ENCODE data around the gene STARD3.
"Not testable (repeated sequence)": the region's sequence is repeated elsewhere in the genome, so short reads cannot be mapped to it uniquely, and the experiment has no call there.

Gene STARD3

GRCh38 chr17:39636927-39637736 is at the start of gene STARD3:
TSS of gene STARD3 (plus strand) at chr17:39637144. CDS start at chr17:39653532, 16,388 bp downstream.
- peak; percentile 65 to 88 for DNase-seq (ENCODE audit: extremely low read depth in 1 of 2, low read depth in 1 of 2)

- DNase-seq (ENCODE audit: extremely low read depth in 1 of 2, low read depth in 1 of 2), result not testable (repeated sequence)
Observed at GRCh38 chr17:39590180-39590579, 46.8 kb upstream of the STARD3 start.

DNA sequence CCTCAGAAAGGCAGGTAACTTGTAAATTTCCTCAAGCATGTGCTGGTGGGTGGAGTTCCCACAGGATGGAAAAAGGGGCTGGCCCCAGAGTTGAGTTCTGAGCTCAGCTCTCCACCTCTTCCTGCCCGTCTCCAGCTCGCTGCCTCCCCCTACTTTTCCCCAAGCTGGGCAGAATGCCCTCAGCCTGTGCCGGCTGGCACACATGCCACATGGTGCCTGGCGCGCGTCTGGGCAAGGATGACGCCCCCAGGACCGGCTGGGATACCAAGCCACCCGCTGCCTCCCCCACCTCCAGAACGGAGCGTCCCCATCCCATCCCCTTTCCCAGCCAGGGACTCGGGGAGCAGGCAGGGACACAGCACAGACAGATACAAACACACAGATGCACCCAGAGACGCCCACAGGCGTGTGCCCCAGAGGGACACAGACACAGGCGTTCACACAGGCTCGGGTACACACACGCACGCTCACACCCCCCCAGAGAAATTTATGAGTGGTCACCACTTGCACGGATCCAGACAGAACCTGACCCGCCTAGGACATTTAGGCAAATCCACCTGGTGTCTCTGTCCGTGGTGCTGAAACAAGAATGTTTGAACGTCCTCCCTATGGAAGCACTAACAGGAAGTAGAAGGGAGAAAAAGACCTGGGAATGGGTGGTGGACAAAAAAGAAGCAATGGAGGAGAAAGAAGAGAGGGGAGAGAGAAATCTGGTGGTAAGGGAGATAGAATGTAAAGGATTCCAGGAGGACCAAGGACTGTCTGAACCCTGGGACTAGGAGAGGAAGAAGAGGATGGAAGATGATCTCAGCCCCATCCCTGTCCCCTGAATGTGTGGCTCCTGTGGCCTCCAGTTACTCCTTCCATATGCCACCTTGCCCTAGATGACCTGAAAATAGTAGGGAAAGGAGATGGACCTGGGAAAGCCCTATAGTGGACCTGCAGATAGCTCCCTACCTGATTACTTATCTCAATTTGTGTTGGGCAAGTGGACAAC is 44.7 kb upstream of the STARD3 start:
- DNase-seq (ENCODE audit: extremely low read depth in 1 of 2, low read depth in 1 of 2), result no peak

DNA sequence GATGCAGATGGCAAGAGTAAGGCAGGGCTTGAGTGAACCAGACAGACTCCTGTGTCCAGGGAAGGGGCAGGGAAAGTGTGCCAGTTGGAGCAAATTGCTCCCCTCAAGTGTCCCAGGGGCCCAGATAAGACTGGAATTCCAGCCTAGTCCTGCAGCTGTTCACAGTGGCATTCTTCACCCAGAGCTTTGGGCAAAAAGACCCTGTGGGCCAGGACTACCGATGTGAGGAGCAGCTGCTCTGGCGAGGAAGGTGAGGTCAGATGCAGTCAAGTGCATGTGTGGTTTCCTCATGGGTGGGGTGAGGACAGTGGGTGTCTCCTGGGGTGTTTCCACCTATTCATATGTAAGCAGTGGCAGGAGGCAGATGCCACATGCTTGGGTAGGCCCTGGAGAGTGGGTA is 43.6 kb upstream of the STARD3 start:
- no peak for DNase-seq (ENCODE audit: extremely low read depth in 1 of 2, low read depth in 1 of 2)

DNA sequence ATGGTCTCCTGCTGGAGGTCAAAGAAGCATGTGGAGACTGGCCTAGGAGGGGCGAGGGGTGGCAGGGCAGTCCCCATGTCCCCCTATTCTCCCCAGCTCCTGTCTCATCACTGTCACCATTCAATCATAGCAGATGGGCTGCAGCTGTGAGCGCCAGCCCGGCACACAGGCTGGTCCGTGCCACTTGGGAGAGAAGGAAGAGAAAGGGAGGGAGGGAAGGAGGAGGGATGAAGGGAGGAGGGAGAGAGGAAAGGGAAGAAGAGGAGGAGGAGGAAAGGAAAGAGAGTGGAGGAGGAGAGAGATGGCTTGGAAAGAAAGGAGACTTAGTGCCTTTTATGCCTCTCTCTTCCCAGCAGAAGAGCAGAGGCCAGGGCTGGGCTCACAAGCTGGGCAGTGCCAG is 41.6 kb upstream of the STARD3 start:
- no peak for DNase-seq (ENCODE audit: extremely low read depth in 1 of 2, low read depth in 1 of 2)

DNA sequence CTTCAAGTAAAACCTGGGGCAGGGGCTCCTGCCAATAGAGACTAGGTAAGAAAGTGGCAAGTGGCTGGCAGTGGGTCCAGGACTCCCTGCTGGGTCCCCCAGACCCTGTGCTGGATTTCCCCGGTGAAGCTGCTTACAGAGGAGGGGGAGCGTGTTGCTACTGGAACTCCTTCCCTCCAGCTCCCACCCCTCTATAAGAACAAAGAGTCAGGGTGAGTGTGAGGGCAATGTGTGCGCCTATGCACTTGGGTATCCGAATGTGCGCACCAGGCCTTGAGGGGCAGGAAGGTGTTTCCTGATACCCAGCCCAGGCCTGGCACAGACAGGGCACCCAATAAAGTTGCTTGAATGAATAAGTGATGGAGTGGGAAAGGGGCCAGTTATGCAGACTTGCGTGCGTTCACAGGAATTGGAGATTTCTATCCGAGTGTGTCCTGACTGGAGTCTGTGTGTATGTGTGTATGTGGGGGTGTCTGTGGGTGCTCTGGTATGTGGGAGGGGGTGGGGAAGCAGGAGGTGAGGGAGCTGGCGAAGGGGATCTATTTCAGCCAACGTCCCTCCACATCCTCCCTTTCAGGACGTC is 40.9 kb upstream of the STARD3 start:
- no peak for DNase-seq (ENCODE audit: extremely low read depth in 1 of 2, low read depth in 1 of 2)

DNA sequence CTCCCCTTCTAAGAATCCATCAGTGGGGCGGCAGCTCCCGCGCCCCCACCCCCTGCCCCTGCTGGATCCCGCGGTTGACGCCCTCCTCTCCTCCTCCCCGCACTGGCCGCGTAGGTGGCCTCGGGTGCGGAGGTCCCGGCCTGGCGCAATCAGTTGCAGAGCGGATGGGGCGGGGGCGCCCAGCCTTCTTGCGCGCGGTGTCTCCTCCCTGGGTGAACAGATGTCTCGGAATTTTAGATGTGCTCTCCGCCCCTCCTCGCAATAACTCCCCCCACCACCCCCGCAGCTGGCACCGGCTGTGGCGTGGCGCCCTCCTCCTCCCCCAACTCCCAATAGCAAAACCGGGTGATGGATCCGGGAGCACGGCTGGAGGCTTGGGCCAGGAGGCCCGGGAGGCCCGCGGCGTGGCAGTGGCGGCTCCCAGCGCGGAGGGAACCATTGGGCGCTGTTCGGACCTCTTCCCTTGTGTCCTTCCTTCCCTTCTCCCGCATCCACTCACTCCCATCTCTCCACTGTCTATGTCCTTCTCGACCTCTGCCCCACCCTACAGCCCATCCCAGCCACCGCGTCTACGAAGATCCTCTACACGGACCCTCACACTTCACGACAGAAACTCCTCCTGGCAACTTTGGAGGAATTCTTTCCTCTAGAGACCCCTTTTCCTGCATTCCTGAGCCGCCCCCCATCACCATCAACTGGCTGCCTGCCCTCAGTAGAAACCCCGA is 40.2 kb upstream of the STARD3 start:
- DNase-seq (ENCODE audit: extremely low read depth in 1 of 2, low read depth in 1 of 2), result no peak

- DNase-seq (ENCODE audit: extremely low read depth in 1 of 2, low read depth in 1 of 2), result no peak
Observed at GRCh38 chr17:39597372-39598046, 39.4 kb upstream of the STARD3 start.

GRCh38 chr17:39598047-39598481 is 38.9 kb upstream of the STARD3 start:
- DNase-seq (ENCODE audit: extremely low read depth in 1 of 2, low read depth in 1 of 2), result no peak

DNA sequence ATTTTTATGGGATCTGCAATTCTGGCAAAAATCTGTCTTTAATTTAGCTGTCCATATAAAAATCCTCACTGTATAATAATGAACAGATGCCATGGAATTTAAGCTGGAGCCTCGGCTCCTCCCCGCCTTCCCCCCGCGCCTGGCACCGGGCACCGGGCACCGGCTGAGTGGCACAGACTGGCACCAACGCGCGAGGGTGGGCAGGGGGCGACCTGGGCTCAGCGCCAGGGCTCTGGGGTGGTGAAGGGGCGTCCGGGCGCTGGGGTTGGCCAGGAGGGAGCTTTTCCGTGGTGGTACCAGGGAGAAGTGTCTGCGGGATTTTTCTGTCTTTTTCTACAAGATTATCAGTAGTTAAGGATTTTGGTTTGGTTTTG is 38.3 kb upstream of the STARD3 start:
- no peak for DNase-seq (ENCODE audit: extremely low read depth in 1 of 2, low read depth in 1 of 2)

DNA sequence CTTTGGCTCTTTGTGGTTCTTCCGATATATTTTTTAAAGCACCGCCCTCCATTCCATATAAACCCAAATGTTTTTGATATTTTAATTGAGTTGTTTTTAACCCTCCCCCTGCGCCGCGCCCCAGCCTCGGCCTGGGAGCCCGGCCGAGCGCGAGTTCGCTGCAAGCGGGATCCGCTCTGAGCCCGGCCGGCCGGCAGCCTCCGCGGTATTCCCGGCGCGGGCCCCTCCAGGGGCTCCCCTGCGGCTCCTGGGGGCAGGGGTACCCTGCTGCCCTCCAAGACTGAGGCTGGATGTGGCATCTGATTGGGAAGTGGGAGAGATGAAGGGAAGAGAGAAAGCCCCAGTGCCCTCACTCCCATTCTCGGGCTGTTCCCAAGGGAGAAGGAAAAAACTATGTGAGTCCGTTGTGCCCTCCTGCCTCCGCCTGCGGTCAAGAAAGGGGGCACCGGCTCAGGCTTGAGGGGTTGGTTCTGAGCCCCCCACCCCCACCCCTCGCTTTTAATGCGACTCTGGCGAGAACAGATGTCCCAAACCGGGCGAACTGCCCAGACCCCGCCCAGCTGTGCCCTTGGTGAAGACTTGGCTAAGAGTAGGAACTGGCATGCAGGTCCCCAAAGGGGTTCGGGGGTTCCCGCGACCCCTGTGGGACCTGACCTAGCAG is 37.8 kb upstream of the STARD3 start:
- no peak for DNase-seq (ENCODE audit: extremely low read depth in 1 of 2, low read depth in 1 of 2)

DNA sequence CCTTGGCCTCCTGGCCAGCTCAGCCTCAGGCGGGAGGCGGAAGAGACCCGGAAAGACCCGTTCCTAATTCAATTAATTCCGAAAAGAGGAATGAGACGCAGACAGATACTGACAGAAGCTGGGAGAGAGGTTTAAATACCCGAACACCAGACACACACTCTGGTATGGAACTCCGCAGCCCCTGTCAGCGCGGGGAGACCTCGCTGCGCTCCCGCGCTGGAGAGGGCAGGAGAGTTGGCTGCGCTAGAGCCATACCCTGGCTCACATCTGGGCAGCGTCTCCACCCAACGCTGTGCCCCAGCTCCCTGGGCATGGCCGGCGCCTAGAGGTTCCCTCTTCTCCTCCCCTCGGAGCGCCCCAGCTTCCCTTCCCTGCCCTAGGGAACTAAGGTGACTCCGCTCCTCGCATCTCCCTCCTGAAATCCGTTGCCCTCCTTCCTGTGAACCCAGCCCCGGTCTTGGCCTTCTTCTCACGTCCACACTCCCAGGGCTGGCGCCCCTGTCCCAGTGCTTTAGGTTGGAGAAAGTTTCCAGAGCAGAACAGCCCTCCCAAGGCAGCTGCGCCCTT is 37.2 kb upstream of the STARD3 start:
- DNase-seq (ENCODE audit: extremely low read depth in 1 of 2, low read depth in 1 of 2), result no peak

DNA sequence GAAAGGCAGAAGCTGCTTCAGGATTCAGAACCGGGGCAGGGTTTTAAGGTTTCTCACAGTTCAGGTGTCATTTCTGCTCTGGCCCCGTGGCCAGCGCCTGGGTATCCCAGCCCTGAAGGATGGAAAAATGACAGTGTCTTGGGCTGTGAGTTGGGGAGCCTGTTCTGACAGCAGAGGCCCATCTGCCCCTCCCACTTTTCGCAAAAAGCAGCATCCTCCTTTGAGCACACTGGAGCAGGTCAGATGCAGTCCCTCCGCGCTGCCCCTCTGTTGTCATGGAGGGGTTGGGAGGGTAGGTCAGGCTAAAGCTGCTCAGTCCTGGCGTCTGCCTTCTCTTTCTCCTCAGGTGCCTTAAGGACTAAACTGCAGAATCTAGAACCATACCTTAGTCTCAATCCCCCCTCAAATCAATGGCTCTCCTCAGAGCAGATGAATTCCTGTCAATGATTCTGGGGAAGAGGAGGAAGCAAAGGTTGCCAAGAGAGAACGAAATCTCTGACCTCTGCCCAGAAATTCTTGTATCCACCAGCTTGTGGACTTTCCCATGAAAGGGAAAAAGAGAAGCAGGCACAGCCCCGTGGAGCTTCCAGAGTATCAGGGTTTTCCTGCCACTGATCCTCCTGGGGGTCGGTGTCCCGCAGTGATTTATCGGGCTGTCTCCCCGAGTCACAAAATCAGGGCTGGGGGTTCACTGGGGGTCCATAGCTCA is 36.5 kb upstream of the STARD3 start:
- no peak for DNase-seq (ENCODE audit: extremely low read depth in 1 of 2, low read depth in 1 of 2)

- no peak for DNase-seq (ENCODE audit: extremely low read depth in 1 of 2, low read depth in 1 of 2)
Observed at GRCh38 chr17:39600997-39601597, 35.8 kb upstream of the STARD3 start.

- no peak for DNase-seq (ENCODE audit: extremely low read depth in 1 of 2, low read depth in 1 of 2)
Observed at GRCh38 chr17:39601758-39602532, 35.0 kb upstream of the STARD3 start.

DNA sequence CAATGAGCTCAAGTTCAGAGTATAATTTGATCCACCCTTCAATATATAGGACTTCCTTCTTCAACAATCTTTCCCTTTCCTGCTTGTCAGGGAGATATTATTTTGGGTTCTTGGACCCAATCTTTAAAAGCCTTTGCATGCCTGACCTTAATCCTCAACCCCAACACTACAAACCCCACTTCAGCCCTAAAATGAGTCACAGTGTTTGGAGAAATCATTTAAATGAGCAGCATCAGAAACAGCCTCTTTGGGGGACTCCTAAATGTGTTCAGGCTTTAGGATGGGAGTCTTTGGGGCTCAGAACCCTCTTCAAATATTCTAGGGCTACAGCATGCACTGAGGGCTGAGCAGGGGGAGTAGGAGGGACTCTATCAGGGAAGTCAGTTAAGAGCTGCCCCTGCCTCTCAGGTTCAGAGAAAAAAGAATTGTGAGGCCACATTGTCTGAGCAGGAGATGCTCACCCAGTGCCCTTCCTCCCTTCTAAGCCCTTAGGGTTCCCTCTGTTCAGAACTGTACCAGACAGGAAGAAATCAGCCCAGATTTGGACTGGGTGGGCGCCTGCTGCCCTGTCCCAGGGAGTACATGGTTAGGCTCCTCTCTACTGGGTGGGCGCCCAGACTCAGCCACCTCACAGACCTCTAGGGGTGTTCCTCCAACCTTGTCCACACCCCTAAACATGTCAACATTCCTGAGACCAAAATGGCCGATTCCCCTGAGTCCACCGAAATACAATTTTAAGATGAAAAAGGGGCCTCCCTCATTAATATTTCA is 34.2 kb upstream of the STARD3 start:
- DNase-seq (ENCODE audit: extremely low read depth in 1 of 2, low read depth in 1 of 2), result no peak

All from activated CD8-positive, alpha-beta memory T cell treated with anti-CD3 and anti-CD28 coated beads for 1 hour (primary cell).